Glutamatergic neuron (in vitro differentiated cells): ENCODE results near the gene ATXN10. TPM values are rescaled to one million over a fixed set of nuclear protein-coding genes. Genes with fewer than 3 reads are reported as not detected.

ENCODE experiments used
- DNase-seq: peaks from one replicate; pipeline ENCODE4 v3.0.0; 2022
- H3K27ac Mint-ChIP-seq: one replicate; pipeline ENCODE4 v1.8.0; 2020; ENCODE audit warnings: mild to moderate bottlenecking, mixed read lengths, inconsistent platforms; ENCODE audit not compliant: unreplicated experiment
- H3K27me3 Mint-ChIP-seq: one replicate; pipeline ENCODE4 v1.8.0; 2020; ENCODE audit warnings: mild to moderate bottlenecking, moderate library complexity, mixed read lengths, inconsistent platforms; ENCODE audit not compliant: unreplicated experiment
- H3K36me3 Mint-ChIP-seq: one replicate; pipeline ENCODE4 v1.8.0; 2020; ENCODE audit warnings: mild to moderate bottlenecking, mixed read lengths, inconsistent platforms; ENCODE audit not compliant: unreplicated experiment
- H3K4me1 Mint-ChIP-seq: one replicate; pipeline ENCODE4 v1.8.0; 2020; ENCODE audit warnings: mild to moderate bottlenecking, low read depth, mixed read lengths, inconsistent platforms; ENCODE audit not compliant: unreplicated experiment
- H3K4me3 Mint-ChIP-seq: one replicate; pipeline ENCODE4 v1.8.0; 2020; ENCODE audit warnings: mild to moderate bottlenecking, mixed read lengths, inconsistent platforms; ENCODE audit not compliant: unreplicated experiment
- H3K9me3 Mint-ChIP-seq: one replicate; pipeline ENCODE4 v1.8.0; 2020; ENCODE audit warnings: mild to moderate bottlenecking, moderate library complexity, mixed read lengths, inconsistent platforms; ENCODE audit not compliant: unreplicated experiment
- total RNA-seq: library from RNA; stranded (reverse); fragmentation: NEBNext Ultra II Directional; extraction: Animal tissue kit (Norgen Biotek cat#: 25700); gene quantifications from one replicate; pipeline ENCODE4 v1.2.1, GENCODE V29; 2021; ENCODE audit not compliant: unreplicated experiment
- TF ChIP-seq, protein P1 (sequence below): fragments of 200-600 bp; sonication (generic); IDR thresholded peaks from one replicate; pipeline ENCODE4 v1.5.0; 2021; ENCODE audit not compliant: partially characterized antibody, unreplicated experiment

ATXN10 gene
- total RNA-seq, 1 donor from 2014 or later = 191 TPM

DNA sequence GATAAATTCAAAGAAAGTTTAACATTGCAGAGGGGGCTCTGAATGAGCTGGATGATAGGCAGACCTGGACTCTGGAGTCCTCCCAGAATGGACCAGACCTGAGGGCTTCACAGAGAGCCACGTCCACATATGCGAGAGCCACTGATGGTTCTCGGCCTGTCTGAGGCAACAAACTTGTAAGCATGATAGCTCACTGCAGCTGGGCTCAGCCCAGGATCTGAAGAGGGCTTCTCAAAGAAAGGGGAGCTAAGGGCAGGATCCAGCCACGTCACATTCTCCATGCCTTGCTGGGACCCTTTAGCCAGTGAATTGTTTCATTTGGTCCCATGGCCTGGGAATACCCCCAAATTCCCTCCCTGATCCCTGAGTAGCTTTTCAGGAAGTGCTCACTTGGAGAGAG is 98.9 kb downstream of the ATXN10 start:
- TF ChIP-seq, protein P1, sequence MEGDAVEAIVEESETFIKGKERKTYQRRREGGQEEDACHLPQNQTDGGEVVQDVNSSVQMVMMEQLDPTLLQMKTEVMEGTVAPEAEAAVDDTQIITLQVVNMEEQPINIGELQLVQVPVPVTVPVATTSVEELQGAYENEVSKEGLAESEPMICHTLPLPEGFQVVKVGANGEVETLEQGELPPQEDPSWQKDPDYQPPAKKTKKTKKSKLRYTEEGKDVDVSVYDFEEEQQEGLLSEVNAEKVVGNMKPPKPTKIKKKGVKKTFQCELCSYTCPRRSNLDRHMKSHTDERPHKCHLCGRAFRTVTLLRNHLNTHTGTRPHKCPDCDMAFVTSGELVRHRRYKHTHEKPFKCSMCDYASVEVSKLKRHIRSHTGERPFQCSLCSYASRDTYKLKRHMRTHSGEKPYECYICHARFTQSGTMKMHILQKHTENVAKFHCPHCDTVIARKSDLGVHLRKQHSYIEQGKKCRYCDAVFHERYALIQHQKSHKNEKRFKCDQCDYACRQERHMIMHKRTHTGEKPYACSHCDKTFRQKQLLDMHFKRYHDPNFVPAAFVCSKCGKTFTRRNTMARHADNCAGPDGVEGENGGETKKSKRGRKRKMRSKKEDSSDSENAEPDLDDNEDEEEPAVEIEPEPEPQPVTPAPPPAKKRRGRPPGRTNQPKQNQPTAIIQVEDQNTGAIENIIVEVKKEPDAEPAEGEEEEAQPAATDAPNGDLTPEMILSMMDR = no peak
- Mint-ChIP-seq H3K27me3 (no peaks in the 10 kb centered on the region), H3K4me1 (peaks cover 23% of the 10 kb centered on the region), H3K4me3 (no peak overlapping the region), H3K9me3 (peaks cover 1% of the 10 kb centered on the region), H3K36me3 (peaks cover 6% of the 10 kb centered on the region), H3K27ac (no peak overlapping the region)
- no peak for DNase-seq

- Mint-ChIP-seq H3K9me3 (peaks cover 1% of the 10 kb centered on the region), H3K36me3 (peaks cover 6% of the 10 kb centered on the region), H3K27ac (no peak overlapping the region), H3K4me3 (no peak overlapping the region), H3K4me1 (peaks cover 23% of the 10 kb centered on the region), H3K27me3 (no peaks in the 10 kb centered on the region)
- TF ChIP-seq, protein P1 = no peak
- no peak for DNase-seq
Observed at GRCh38 chr22:45771057-45771456, 99.4 kb downstream of the ATXN10 start.

GRCh38 chr22:45771711-45772110 is 100.1 kb downstream of the ATXN10 start:
- Mint-ChIP-seq H3K27me3 (no peaks in the 10 kb centered on the region), H3K4me1 (peaks cover 23% of the 10 kb centered on the region), H3K9me3 (peaks cover 1% of the 10 kb centered on the region), H3K27ac (no peak overlapping the region), H3K36me3 (peaks cover 6% of the 10 kb centered on the region), H3K4me3 (no peak overlapping the region)
- DNase-seq = no peak
- TF ChIP-seq, protein P1 = no peak

DNA sequence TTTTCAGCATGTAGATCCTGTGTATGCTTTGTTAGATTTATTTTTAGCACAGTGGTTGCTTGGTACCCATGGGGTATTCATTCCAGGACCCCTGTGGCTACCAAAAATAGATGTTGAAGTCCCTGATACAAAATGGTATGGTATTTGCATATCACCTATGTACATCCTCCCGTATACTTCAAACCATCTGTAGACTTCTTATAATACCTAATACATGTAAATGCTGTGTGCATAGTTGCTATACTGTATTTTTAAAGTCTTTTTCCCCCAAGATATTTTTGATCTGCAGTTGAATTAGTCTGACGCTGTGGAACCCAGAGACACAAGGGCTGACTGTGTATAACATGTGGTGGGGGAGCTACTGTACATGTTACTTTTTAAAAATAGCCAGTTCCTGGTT is 101.1 kb downstream of the ATXN10 start:
- H3K4me1 Mint-ChIP-seq = peaks cover 23% of the 10 kb centered on the region
- H3K36me3 Mint-ChIP-seq = peaks cover 6% of the 10 kb centered on the region
- H3K27ac Mint-ChIP-seq = no peak overlapping the region
- no peak overlapping the region for H3K4me3 Mint-ChIP-seq
- no peak for DNase-seq
- no peaks in the 10 kb centered on the region for H3K27me3 Mint-ChIP-seq
- TF ChIP-seq, protein P1 = no peak
- H3K9me3 Mint-ChIP-seq = peaks cover 1% of the 10 kb centered on the region

DNA sequence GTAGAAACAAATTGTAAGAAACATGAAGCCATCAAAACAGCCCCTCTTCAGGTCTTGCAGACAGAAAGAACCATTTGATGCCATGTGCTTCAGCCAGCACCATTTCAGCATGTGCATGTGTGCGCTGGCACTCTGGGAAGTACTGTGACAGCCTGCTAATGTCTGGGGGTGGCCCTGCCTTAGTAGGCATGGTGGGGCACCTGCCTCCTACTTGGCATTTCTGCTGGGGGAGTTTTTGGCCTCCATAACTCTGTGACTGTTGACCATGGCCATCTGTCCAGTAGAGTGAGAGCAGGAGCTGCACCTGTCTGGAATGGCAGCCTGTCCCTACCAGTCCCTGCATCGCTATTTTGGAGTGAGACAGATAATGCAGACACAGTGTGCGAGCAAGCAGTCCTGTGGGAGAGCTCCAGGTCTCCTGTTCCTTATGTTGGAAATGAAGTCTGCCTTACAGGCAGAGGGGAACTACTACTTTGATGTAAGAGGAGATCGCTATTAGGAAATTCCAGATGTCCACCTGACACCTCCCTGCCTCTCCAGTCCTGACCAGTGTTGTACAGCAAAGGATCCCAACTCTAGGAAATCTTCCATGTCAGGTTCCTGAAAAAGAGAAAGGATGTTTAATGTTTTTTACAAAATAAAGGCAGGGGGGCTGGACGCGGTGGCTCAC is 102.5 kb downstream of the ATXN10 start:
- Mint-ChIP-seq H3K27me3 (no peaks in the 10 kb centered on the region), H3K27ac (no peak overlapping the region), H3K4me3 (no peak overlapping the region), H3K4me1 (peaks cover 12% of the 10 kb centered on the region), H3K36me3 (peaks cover 6% of the 10 kb centered on the region), H3K9me3 (no peaks in the 10 kb centered on the region)
- TF ChIP-seq, protein P1 = no peak
- no peak for DNase-seq
